OCI-LY1 (cell line): ENCODE results near the gene RBM28.

Experiments used
- H2AFZ ChIP-seq: fragments of 200-600 bp; sonication (generic), shearing (Covaris generic); 2 replicates; pipeline ENCODE4 v1.6.0; 2014; ENCODE audit warnings: antibody characterized with exemption, mild to moderate bottlenecking, low read length
- H3F3A ChIP-seq: fragments of 200-600 bp; sonication (generic), shearing (Covaris generic); 2 replicates; pipeline ENCODE4 v1.6.0; 2014; ENCODE audit warnings: mild to moderate bottlenecking, antibody characterized with exemption, low read length, moderate library complexity; ENCODE audit not compliant: insufficient read depth
- H3K27ac ChIP-seq: fragments of 200-600 bp; sonication (generic); 2 replicates; pipeline ENCODE4 v1.5.1; 2014; ENCODE audit warnings: low read length, mixed run types, mild to moderate bottlenecking, low read depth; ENCODE audit not compliant: poor library complexity, severe bottlenecking
- H3K27me3 ChIP-seq: fragments of 200-600 bp; sonication (generic); 2 replicates; pipeline ENCODE4 v1.6.0; 2014; ENCODE audit warnings: antibody characterized with exemption, mild to moderate bottlenecking, low read length, moderate library complexity; ENCODE audit not compliant: insufficient read depth
- H3K36me3 ChIP-seq: fragments of 200-600 bp; sonication (generic); 2 replicates; pipeline ENCODE4 v1.6.1; 2014; ENCODE audit warnings: mild to moderate bottlenecking, antibody characterized with exemption, low read length, moderate library complexity, mixed read lengths; ENCODE audit not compliant: insufficient read depth
- H3K4me1 ChIP-seq: fragments of 200-600 bp; sonication (generic); 2 replicates; pipeline ENCODE4 v1.5.1; 2014; ENCODE audit warnings: mild to moderate bottlenecking, low read length, moderate library complexity; ENCODE audit not compliant: insufficient read depth, severe bottlenecking
- H3K4me2 ChIP-seq: fragments of 200-600 bp; sonication (generic), shearing (Covaris generic); 2 replicates; pipeline ENCODE4 v1.6.1; 2014; ENCODE audit warnings: low read length
- H3K4me3 ChIP-seq: fragments of 200-600 bp; sonication (generic); 2 replicates; pipeline ENCODE4 v1.5.1; 2014; ENCODE audit warnings: low read length, low read depth, mild to moderate bottlenecking, mixed read lengths; ENCODE audit not compliant: poor library complexity, severe bottlenecking
- H3K79me2 ChIP-seq: fragments of 200-600 bp; shearing (Covaris generic); 2 replicates; pipeline ENCODE4 v1.6.1; 2016; ENCODE audit warnings: mixed run types, low read length, mixed read lengths; ENCODE audit not compliant: insufficient read depth
- H3K9ac ChIP-seq: fragments of 200-600 bp; sonication (generic), shearing (Covaris generic); 2 replicates; pipeline ENCODE4 v1.6.1; 2014; ENCODE audit warnings: mild to moderate bottlenecking, low read length, mixed read lengths
- H3K9me2 ChIP-seq: fragments of 200-600 bp; sonication (generic), shearing (Covaris generic); 2 replicates; pipeline ENCODE4 v1.6.1; 2014; ENCODE audit warnings: low read depth, mild to moderate bottlenecking, low read length, mixed read lengths
- H3K9me3 ChIP-seq: fragments of 200-600 bp; shearing (Covaris generic); 2 replicates; pipeline ENCODE4 v1.6.1; 2014; ENCODE audit warnings: low read length, mixed read lengths
- H4K20me1 ChIP-seq: fragments of 200-600 bp; sonication (generic), shearing (Covaris generic); 2 replicates; pipeline ENCODE4 v1.6.0; 2016; ENCODE audit warnings: mild to moderate bottlenecking, low read length; ENCODE audit not compliant: insufficient read depth
- EZH2 ChIP-seq: fragments of 200-600 bp; sonication (generic), shearing (Covaris generic); IDR thresholded peaks from 2 replicates; pipeline ENCODE4 v1.8.0; 2017; ENCODE audit warnings: borderline replicate concordance, mixed run types, mild to moderate bottlenecking, antibody characterized with exemption, low read length, moderate library complexity, mixed read lengths
- TF ChIP-seq, protein P1 (sequence below): fragments of 200-600 bp; sonication (generic), shearing (Covaris generic); IDR thresholded peaks from 2 replicates; pipeline ENCODE4 v1.5.1; 2017; ENCODE audit warnings: mild to moderate bottlenecking, antibody characterized with exemption, low read length, moderate library complexity, mixed read lengths

RBM28 gene

GRCh38 chr7:128271471-128271941, 72.2 kb downstream of the RBM28 start:
- Histone ChIP-seq H3K27ac (no peak overlapping the region), H4K20me1 (no peaks in the 10 kb centered on the region), H2AFZ (no peak overlapping the region), H3K4me1 (no peaks in the 10 kb centered on the region), H3K4me3 (no peak overlapping the region), H3K9me2 (no peaks in the 10 kb centered on the region), H3K79me2 (no peaks in the 10 kb centered on the region), H3K27me3 (peaks cover 12% of the 10 kb centered on the region; the same call in 1 of the 2 replicates), H3K36me3 (no peaks in the 10 kb centered on the region), H3K9me3 (no peaks in the 10 kb centered on the region), H3F3A (no peaks in the 10 kb centered on the region), H3K4me2 (no peak overlapping the region), H3K9ac (no peak overlapping the region)
- no peak for TF ChIP-seq EZH2
- TF ChIP-seq, protein P1, sequence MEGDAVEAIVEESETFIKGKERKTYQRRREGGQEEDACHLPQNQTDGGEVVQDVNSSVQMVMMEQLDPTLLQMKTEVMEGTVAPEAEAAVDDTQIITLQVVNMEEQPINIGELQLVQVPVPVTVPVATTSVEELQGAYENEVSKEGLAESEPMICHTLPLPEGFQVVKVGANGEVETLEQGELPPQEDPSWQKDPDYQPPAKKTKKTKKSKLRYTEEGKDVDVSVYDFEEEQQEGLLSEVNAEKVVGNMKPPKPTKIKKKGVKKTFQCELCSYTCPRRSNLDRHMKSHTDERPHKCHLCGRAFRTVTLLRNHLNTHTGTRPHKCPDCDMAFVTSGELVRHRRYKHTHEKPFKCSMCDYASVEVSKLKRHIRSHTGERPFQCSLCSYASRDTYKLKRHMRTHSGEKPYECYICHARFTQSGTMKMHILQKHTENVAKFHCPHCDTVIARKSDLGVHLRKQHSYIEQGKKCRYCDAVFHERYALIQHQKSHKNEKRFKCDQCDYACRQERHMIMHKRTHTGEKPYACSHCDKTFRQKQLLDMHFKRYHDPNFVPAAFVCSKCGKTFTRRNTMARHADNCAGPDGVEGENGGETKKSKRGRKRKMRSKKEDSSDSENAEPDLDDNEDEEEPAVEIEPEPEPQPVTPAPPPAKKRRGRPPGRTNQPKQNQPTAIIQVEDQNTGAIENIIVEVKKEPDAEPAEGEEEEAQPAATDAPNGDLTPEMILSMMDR, result no peak

- Histone ChIP-seq H3K9ac (no peak overlapping the region), H3K27me3 (peaks cover 12% of the 10 kb centered on the region; the same call in 1 of the 2 replicates), H3K4me3 (no peak overlapping the region), H3K36me3 (no peaks in the 10 kb centered on the region), H3K4me2 (no peak overlapping the region), H3K27ac (no peak overlapping the region), H2AFZ (no peak overlapping the region), H3K9me2 (no peaks in the 10 kb centered on the region), H3K9me3 (no peaks in the 10 kb centered on the region), H3K79me2 (no peaks in the 10 kb centered on the region), H3K4me1 (no peaks in the 10 kb centered on the region), H4K20me1 (no peaks in the 10 kb centered on the region), H3F3A (no peaks in the 10 kb centered on the region)
- no peak for TF ChIP-seq EZH2
- TF ChIP-seq, protein P1, result no peak
These were observed 72.9 kb downstream of the RBM28 start for GRCh38 chr7:128270826-128271272.

- no peaks in the 10 kb centered on the region for H3K9me3 ChIP-seq
- no peaks in the 10 kb centered on the region for H3K79me2 ChIP-seq
- H3K4me3 ChIP-seq, result no peak overlapping the region
- no peaks in the 10 kb centered on the region for H3K9me2 ChIP-seq
- no peak overlapping the region for H3K4me2 ChIP-seq
- no peaks in the 10 kb centered on the region for H4K20me1 ChIP-seq
- no peak overlapping the region for H3K27ac ChIP-seq
- no peaks in the 10 kb centered on the region for H3F3A ChIP-seq
- H3K9ac ChIP-seq, result no peak overlapping the region
- no peaks in the 10 kb centered on the region for H3K4me1 ChIP-seq
- H2AFZ ChIP-seq, result no peak overlapping the region
- no peaks in the 10 kb centered on the region for H3K36me3 ChIP-seq
- TF ChIP-seq, protein P1, result no peak
- no peak for TF ChIP-seq EZH2
- peaks cover 12% of the 10 kb centered on the region for H3K27me3 ChIP-seq
These were observed 75.5 kb downstream of the RBM28 start for GRCh38 chr7:128268233-128268632.
